ENCODE data around the gene CAV1. TPM values are rescaled to one million over a fixed set of nuclear protein-coding genes. Genes with fewer than 3 reads are reported as not detected.
A peak's percentile ranks its signal among the peaks of the same experiment; 100 is the strongest.

Gene CAV1
- total and polyA plus RNA-seq, 2 of the 4 experiments (the other 2 are of a cell fraction): 1,592 to 1,808 TPM

- intact Hi-C loops (cut with micrococcal nuclease): no loop called here
- Histone ChIP-seq H3K4ac (ENCODE audit: low read depth, low read length) (peak overlapping the region; percentile 82), H4K91ac (ENCODE audit: insufficient read depth, low read depth, low read length) (peak overlapping the region; percentile 86), H2BK120ac (ENCODE audit: low read depth, low read length) (peak overlapping the region; percentile 88), H2AK5ac (ENCODE audit: low read depth, low read length) (peak overlapping the region; percentile 83), H2BK20ac (ENCODE audit: low read depth, low read length) (peak overlapping the region; percentile 70), H3K56ac (ENCODE audit: extremely low read depth, insufficient read depth, low read length) (no peak overlapping the region), H2BK5ac (ENCODE audit: low read depth, low read length, poor library complexity, severe bottlenecking) (peak overlapping the region; percentile 99), H3K27me3 (ENCODE audit: control insufficient read depth, insufficient read depth, low read length) (no peaks in the 10 kb centered on the region), H4K5ac (ENCODE audit: low read depth, low read length) (peak overlapping the region; percentile 78), H3K79me1 (ENCODE audit: low read depth in 1 of 2, low read length in 2 of 2) (no peaks in the 10 kb centered on the region; a peak in 1 of 4 replicates), H2AK9ac (replicated peaks; ENCODE audit: low read depth, low read length, poor library complexity) (no peak overlapping the region), H4K20me1 (ENCODE audit: insufficient read depth, low read length) (no peaks in the 10 kb centered on the region), H3K4me3 (ENCODE audit: insufficient read depth, low read depth, low read length) (no peak overlapping the region), H3K23ac (ENCODE audit: low read depth, low read length) (no peak overlapping the region), H3K9ac (ENCODE audit: low read depth, low read length) (no peak overlapping the region), H3K14ac (replicated peaks; ENCODE audit: low read depth, low read length) (peak overlapping the region; percentile 71; the same call in 1 of the 2 replicates), H3K9me3 (ENCODE audit: control insufficient read depth, insufficient read depth, low read length) (no peaks in the 10 kb centered on the region), H3K9me1 (ENCODE audit: insufficient read depth, low read length) (no peaks in the 10 kb centered on the region; the same call in 1 of the 2 replicates), H3K18ac (ENCODE audit: low read depth, low read length) (peak overlapping the region; percentile 79), H3K4me2 (ENCODE audit: low read depth, low read length) (no peak overlapping the region), H3K4me1 (ENCODE audit: control insufficient read depth, insufficient read depth, low read length) (peaks cover 4% of the 10 kb centered on the region), H2BK15ac (ENCODE audit: low read depth, low read length) (peak overlapping the region; percentile 45; the same call in 1 of the 3 replicates), H3K36me3 (ENCODE audit: control insufficient read depth, insufficient read depth, low read length) (no peaks in the 10 kb centered on the region), H4K8ac (ENCODE audit: low read depth in 2 of 2, low read length in 2 of 2) (peak overlapping the region in 1 of 2 experiments; percentile 73; a peak in 2 of 4 replicates), H2AFZ (replicated peaks; ENCODE audit: low read length, poor library complexity) (no peak overlapping the region), H3K27ac (ENCODE audit: insufficient read depth, low read length) (peak overlapping the region; percentile 42; the same call in 1 of the 2 replicates)
- in situ Hi-C loops (cut with MboI; ENCODE audit: low sequenced_read_pairs): no loop called here
- TF ChIP-seq BHLHE40 (IDR thresholded peaks at IDR 0.05; ENCODE audit: low read depth, low read length): no peak
- no peak for TF ChIP-seq NFE2L2 (IDR thresholded peaks at IDR 0.05; ENCODE audit: low read depth, low read length)
- no peak for TF ChIP-seq RAD21 (IDR thresholded peaks at IDR 0.05; ENCODE audit: low read length)
- ChIA-PET CTCF (no interaction called here), POLR2A (ENCODE audit: unreplicated experiment) (no interaction called here)
- dilution Hi-C loops (cut with HindIII; ENCODE audit: low sequenced_read_pairs, unreplicated experiment): no loop called here
- ATAC-seq (ENCODE audit: low read depth) (peak; percentile 58), DNase-seq (no peak)
- BruUV-seq (replicated peaks): no TSS peak
- WGBS, 2 experiments (ENCODE audit: extremely low coverage in 2 of 2, insufficient read length in 1 of 2): no CpG with 5 or more reads among the region's 1 CpG
These were observed 47.2 kb upstream of the CAV1 start for GRCh38 chr7:116477625-116478024.
